Ovary (tissue), 3 donors: Measurements from ENCODE around the gene CPSF3.

Experiments used
- EP300 ChIP-seq: sonication (generic); formaldehyde crosslinking; IDR thresholded peaks from one replicate; pipeline ENCODE4 v1.6.1; 2017; ENCODE audit warnings: antibody characterized with exemption
- POLR2A ChIP-seq: fragments of 450-650 bp; IDR thresholded peaks from one replicate; pipeline ENCODE4 v1.6.1; 2017; ENCODE audit warnings: antibody characterized with exemption, mild to moderate bottlenecking, moderate library complexity
- TF ChIP-seq, protein P1 (sequence below), 3 donors: fragments of 450-650 bp in 2 of 3; fragments of 200-600 bp in 1 of 3; IDR thresholded peaks; one replicate each; pipeline versions ENCODE4 v1.5.1 to v1.8.0; 2016 to 2022; ENCODE audit warnings: antibody characterized with exemption in 3 of 3, mild to moderate bottlenecking in 1 of 3
- donor health status: DM: no; HTN: no; CAD: no.

DNA sequence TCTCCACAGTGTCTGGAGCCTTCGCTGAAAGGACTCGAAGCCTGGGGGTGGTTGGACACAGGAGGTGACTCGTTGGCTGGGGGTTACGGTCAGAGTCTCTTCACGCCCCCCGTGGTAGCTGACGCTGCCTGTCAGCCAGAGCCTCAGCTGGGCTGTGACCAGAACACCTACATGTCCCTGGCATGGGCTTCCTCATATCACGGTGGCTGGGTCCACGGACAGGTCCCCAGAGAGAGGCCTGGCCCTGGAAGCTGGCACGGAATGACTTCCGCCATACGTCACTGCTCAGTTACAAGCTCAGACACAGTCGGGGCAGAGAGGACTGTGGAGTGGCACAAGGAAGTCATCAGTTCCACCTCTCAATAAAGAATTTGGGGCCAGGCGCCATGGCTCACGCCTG lies 28.6 kb upstream of the CPSF3 start:
- TF ChIP-seq, protein P1, sequence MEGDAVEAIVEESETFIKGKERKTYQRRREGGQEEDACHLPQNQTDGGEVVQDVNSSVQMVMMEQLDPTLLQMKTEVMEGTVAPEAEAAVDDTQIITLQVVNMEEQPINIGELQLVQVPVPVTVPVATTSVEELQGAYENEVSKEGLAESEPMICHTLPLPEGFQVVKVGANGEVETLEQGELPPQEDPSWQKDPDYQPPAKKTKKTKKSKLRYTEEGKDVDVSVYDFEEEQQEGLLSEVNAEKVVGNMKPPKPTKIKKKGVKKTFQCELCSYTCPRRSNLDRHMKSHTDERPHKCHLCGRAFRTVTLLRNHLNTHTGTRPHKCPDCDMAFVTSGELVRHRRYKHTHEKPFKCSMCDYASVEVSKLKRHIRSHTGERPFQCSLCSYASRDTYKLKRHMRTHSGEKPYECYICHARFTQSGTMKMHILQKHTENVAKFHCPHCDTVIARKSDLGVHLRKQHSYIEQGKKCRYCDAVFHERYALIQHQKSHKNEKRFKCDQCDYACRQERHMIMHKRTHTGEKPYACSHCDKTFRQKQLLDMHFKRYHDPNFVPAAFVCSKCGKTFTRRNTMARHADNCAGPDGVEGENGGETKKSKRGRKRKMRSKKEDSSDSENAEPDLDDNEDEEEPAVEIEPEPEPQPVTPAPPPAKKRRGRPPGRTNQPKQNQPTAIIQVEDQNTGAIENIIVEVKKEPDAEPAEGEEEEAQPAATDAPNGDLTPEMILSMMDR (IDR thresholded peaks at IDR 0.05) = no peak
- no peak for TF ChIP-seq POLR2A
- no peak for TF ChIP-seq EP300
